Neural cell (in vitro differentiated cells): ENCODE measurements around the gene SLC5A4. TPM values are rescaled to one million over a fixed set of nuclear protein-coding genes. Genes with fewer than 3 reads are reported as not detected.

Experiments
- H2AFZ ChIP-seq: fragments of 200-600, 300-800 bp; sonication (generic), shearing (Covaris generic); 2 replicates; pipeline ENCODE4 v1.6.0; 2014; ENCODE audit warnings: low read depth, mild to moderate bottlenecking, antibody characterized with exemption, low read length, moderate library complexity
- H3F3A ChIP-seq: fragments of 200-600 bp; shearing (Covaris generic); 2 replicates; pipeline ENCODE4 v1.6.1; 2016; ENCODE audit warnings: mild to moderate bottlenecking, moderate library complexity, mixed read lengths, antibody characterized with exemption, low read length; ENCODE audit not compliant: insufficient read depth, poor library complexity, severe bottlenecking
- H3K27ac ChIP-seq: fragments of 200-600, 300-800 bp; sonication (generic), shearing (Covaris generic); 2 replicates; pipeline ENCODE4 v1.5.1; 2014; ENCODE audit warnings: mild to moderate bottlenecking, low read length, moderate library complexity
- H3K27me3 ChIP-seq: fragments of 300-800, 200-600 bp; sonication (generic), shearing (Covaris generic); 2 replicates; pipeline ENCODE4 v1.6.0; 2014; ENCODE audit warnings: mild to moderate bottlenecking, low read depth, low read length, moderate library complexity; ENCODE audit not compliant: insufficient read depth
- H3K36me3 ChIP-seq: fragments of 300-800, 200-600 bp; sonication (generic), shearing (Covaris generic); 2 replicates; pipeline ENCODE4 v1.5.1; 2014; ENCODE audit warnings: mild to moderate bottlenecking, antibody characterized with exemption, low read length, moderate library complexity; ENCODE audit not compliant: insufficient read depth
- H3K4me2 ChIP-seq: fragments of 300-800, 200-600 bp; sonication (generic), shearing (Covaris generic); 2 replicates; pipeline ENCODE4 v1.6.0; 2014; ENCODE audit warnings: mild to moderate bottlenecking, low read length
- H3K4me3 ChIP-seq: fragments of 300-800, 200-600 bp; sonication (generic), shearing (Covaris generic); 2 replicates; pipeline ENCODE4 v1.5.1; 2014; ENCODE audit warnings: mild to moderate bottlenecking, low read length, moderate library complexity
- H3K79me2 ChIP-seq: fragments of 200-600 bp; shearing (Covaris generic); replicated peaks from 2 replicates; pipeline ENCODE4 v1.6.0; 2014; ENCODE audit warnings: mild to moderate bottlenecking, low read length, moderate library complexity; ENCODE audit not compliant: insufficient read depth
- H3K9ac ChIP-seq: fragments of 300-800, 200-600 bp; sonication (generic), shearing (Covaris generic); 2 replicates; pipeline ENCODE4 v1.6.1; 2016; ENCODE audit warnings: mild to moderate bottlenecking, low read length, mixed read lengths
- H3K9me2 ChIP-seq: fragments of 200-600 bp; shearing (Covaris generic); 2 replicates; pipeline ENCODE4 v1.6.1; 2016; ENCODE audit warnings: mild to moderate bottlenecking, low read length, mixed read lengths; ENCODE audit not compliant: insufficient read depth
- H3K9me3 ChIP-seq: fragments of 200-600, 300-800 bp; sonication (generic), shearing (Covaris generic); 2 replicates; pipeline ENCODE4 v1.6.1; 2016; ENCODE audit warnings: mild to moderate bottlenecking, mixed run types, low read length, moderate library complexity, mixed read lengths
- H4K20me1 ChIP-seq: fragments of 200-600 bp; shearing (Covaris generic); 2 replicates; pipeline ENCODE4 v1.6.1; 2016; ENCODE audit warnings: mild to moderate bottlenecking, mixed run types; ENCODE audit not compliant: insufficient read depth
- CTCF ChIP-seq: fragments of 450-650 bp; IDR thresholded peaks from 2 replicates; pipeline ENCODE4 v1.5.1; 2014; ENCODE audit warnings: antibody characterized with exemption, mild to moderate bottlenecking, moderate library complexity; ENCODE audit not compliant: poor library complexity, severe bottlenecking
- EP300 ChIP-seq: fragments of 450-650 bp; conservative IDR thresholded peaks from 2 replicates; pipeline ENCODE4 v1.6.1; 2014; ENCODE audit warnings: antibody characterized with exemption, mild to moderate bottlenecking, moderate library complexity; ENCODE audit not compliant: poor library complexity, severe bottlenecking
- EZH2 ChIP-seq: fragments of 200-600, 300-800 bp; shearing (Covaris generic), sonication (generic); IDR thresholded peaks from 2 replicates; pipeline ENCODE4 v1.6.1; 2014; ENCODE audit warnings: antibody characterized with exemption, low read length, borderline replicate concordance, mild to moderate bottlenecking; ENCODE audit not compliant: insufficient read depth, poor library complexity, severe bottlenecking
- MXI1 ChIP-seq: fragments of 450-650 bp; conservative IDR thresholded peaks from 2 replicates; pipeline ENCODE4 v1.6.1; 2014; ENCODE audit warnings: antibody characterized with exemption, mild to moderate bottlenecking; ENCODE audit not compliant: poor library complexity, severe bottlenecking
- POLR2AphosphoS5 ChIP-seq: IDR thresholded peaks from 2 replicates; pipeline ENCODE4 v1.6.1; 2012
- RAD21 ChIP-seq: fragments of 450-650 bp; conservative IDR thresholded peaks from 2 replicates; pipeline ENCODE4 v1.6.1; 2014; ENCODE audit warnings: antibody characterized with exemption, mild to moderate bottlenecking, moderate library complexity
- SMC3 ChIP-seq: fragments of 450-650 bp; conservative IDR thresholded peaks from 2 replicates; pipeline ENCODE4 v1.6.1; 2014; ENCODE audit warnings: antibody characterized with exemption, mild to moderate bottlenecking, moderate library complexity; ENCODE audit not compliant: poor library complexity
- TAF1 ChIP-seq: IDR thresholded peaks from 2 replicates; pipeline ENCODE4 v1.6.1; 2012; ENCODE audit warnings: low read depth
- polyA plus RNA-seq: library from polyadenylated mRNA; depleted of rRNA; stranded (reverse); fragments of >200 nt; gene quantifications from 2 replicates; pipeline ENCODE4 v1.2.3, GENCODE V29; 2014
- TF ChIP-seq, protein P1 (sequence below): IDR thresholded peaks from 2 replicates; pipeline ENCODE4 v1.6.1; 2012; ENCODE audit warnings: borderline replicate concordance

Gene SLC5A4
- polyA plus RNA-seq, 1 donor from 2014 or later, result not detected

- H3K27ac ChIP-seq, result no peak overlapping the region
- H3K79me2 ChIP-seq, result no peaks in the 10 kb centered on the region
- H3K9me2 ChIP-seq, result no peaks in the 10 kb centered on the region
- H4K20me1 ChIP-seq, result no peaks in the 10 kb centered on the region
- H3F3A ChIP-seq, result no peaks in the 10 kb centered on the region
- no peak for TF ChIP-seq EP300
- no peak for TF ChIP-seq EZH2
- TF ChIP-seq MXI1, result no peak
- TF ChIP-seq TAF1, result no peak
- TF ChIP-seq RAD21, result no peak
- no peak for TF ChIP-seq CTCF
- no peak overlapping the region for H3K9ac ChIP-seq
- no peaks in the 10 kb centered on the region for H3K9me3 ChIP-seq
- H3K4me2 ChIP-seq, result no peak overlapping the region
- no peaks in the 10 kb centered on the region for H3K27me3 ChIP-seq
- H3K36me3 ChIP-seq, result peaks cover 13% of the 10 kb centered on the region
- H2AFZ ChIP-seq, result no peak overlapping the region
- no peak overlapping the region for H3K4me3 ChIP-seq
These were observed 15.7 kb upstream of the SLC5A4 start for GRCh38 chr22:32270641-32271369.

DNA sequence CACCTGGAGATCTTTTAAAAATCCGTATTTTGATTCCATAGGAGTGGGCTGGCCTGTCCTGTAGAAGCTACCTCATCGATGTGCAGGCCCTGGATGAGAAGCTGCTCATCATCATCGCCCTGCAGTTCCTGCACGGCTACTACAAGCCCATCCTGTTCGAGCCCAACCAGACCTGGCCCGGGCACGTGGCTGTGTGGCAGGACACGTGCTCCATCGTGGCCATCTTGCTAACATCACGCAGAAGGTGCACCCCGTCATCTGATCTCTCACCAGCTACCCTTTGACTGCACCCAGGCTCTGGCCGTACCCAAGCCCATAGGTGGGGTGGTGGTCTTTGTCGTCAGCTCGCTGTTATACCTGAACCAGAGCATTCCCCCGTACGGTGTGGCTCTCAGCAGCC is 14.2 kb upstream of the SLC5A4 start:
- Histone ChIP-seq H2AFZ (no peak overlapping the region), H3K27ac (no peak overlapping the region), H3K9me3 (no peaks in the 10 kb centered on the region), H3K27me3 (no peaks in the 10 kb centered on the region), H3K9me2 (no peaks in the 10 kb centered on the region), H4K20me1 (no peaks in the 10 kb centered on the region), H3K36me3 (peaks cover 9% of the 10 kb centered on the region), H3K4me2 (no peak overlapping the region), H3F3A (no peaks in the 10 kb centered on the region), H3K79me2 (no peaks in the 10 kb centered on the region), H3K9ac (no peak overlapping the region), H3K4me3 (no peak overlapping the region)
- TF ChIP-seq MXI1 (no peak), CTCF (no peak), EP300 (no peak), RAD21 (no peak), TAF1 (no peak), EZH2 (no peak), POLR2AphosphoS5 (no peak), SMC3 (no peak)
- TF ChIP-seq, protein P1, sequence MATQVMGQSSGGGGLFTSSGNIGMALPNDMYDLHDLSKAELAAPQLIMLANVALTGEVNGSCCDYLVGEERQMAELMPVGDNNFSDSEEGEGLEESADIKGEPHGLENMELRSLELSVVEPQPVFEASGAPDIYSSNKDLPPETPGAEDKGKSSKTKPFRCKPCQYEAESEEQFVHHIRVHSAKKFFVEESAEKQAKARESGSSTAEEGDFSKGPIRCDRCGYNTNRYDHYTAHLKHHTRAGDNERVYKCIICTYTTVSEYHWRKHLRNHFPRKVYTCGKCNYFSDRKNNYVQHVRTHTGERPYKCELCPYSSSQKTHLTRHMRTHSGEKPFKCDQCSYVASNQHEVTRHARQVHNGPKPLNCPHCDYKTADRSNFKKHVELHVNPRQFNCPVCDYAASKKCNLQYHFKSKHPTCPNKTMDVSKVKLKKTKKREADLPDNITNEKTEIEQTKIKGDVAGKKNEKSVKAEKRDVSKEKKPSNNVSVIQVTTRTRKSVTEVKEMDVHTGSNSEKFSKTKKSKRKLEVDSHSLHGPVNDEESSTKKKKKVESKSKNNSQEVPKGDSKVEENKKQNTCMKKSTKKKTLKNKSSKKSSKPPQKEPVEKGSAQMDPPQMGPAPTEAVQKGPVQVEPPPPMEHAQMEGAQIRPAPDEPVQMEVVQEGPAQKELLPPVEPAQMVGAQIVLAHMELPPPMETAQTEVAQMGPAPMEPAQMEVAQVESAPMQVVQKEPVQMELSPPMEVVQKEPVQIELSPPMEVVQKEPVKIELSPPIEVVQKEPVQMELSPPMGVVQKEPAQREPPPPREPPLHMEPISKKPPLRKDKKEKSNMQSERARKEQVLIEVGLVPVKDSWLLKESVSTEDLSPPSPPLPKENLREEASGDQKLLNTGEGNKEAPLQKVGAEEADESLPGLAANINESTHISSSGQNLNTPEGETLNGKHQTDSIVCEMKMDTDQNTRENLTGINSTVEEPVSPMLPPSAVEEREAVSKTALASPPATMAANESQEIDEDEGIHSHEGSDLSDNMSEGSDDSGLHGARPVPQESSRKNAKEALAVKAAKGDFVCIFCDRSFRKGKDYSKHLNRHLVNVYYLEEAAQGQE, result no peak
